Nephron progenitor cell (in vitro differentiated cells): ENCODE results near the gene CHD9NB.

Experiments
- DNase-seq: peaks from one replicate; pipeline ENCODE4 v3.0.0; 2021
- H3K27ac Mint-ChIP-seq: 2 replicates; pipeline ENCODE4 v1.8.0; 2021; ENCODE audit warnings: mild to moderate bottlenecking, moderate library complexity, mixed read lengths
- H3K27me3 Mint-ChIP-seq: 2 replicates; pipeline ENCODE4 v1.8.0; 2021; ENCODE audit warnings: mild to moderate bottlenecking, low read depth, mixed read lengths; ENCODE audit not compliant: poor library complexity
- H3K36me3 Mint-ChIP-seq: 2 replicates; pipeline ENCODE4 v1.8.0; 2021; ENCODE audit warnings: low read depth, mixed read lengths
- H3K4me1 Mint-ChIP-seq: 2 replicates; pipeline ENCODE4 v1.8.0; 2021; ENCODE audit warnings: mixed read lengths
- H3K4me3 Mint-ChIP-seq: 2 replicates; pipeline ENCODE4 v1.8.0; 2021; ENCODE audit warnings: mild to moderate bottlenecking, moderate library complexity, mixed read lengths
- H3K9me3 Mint-ChIP-seq: 2 replicates; pipeline ENCODE4 v1.8.0; 2021; ENCODE audit warnings: mild to moderate bottlenecking, moderate library complexity, mixed read lengths
- CTCF ChIP-seq: fragments of 200-600 bp; sonication (generic); IDR thresholded peaks from 2 replicates; pipeline ENCODE4 v1.5.0; 2021; ENCODE audit warnings: antibody characterized with exemption

Gene CHD9NB

GRCh38 chr16:53073022-53073421 lies 20.3 kb upstream of the CHD9NB start:
- no peak for TF ChIP-seq CTCF
- peaks cover 35% of the 10 kb centered on the region for H3K9me3 Mint-ChIP-seq
- peaks cover 53% of the 10 kb centered on the region for H3K36me3 Mint-ChIP-seq
- H3K4me3 Mint-ChIP-seq, result no peak overlapping the region
- H3K27me3 Mint-ChIP-seq, result no peaks in the 10 kb centered on the region
- no peak for DNase-seq
- peaks cover 16% of the 10 kb centered on the region for H3K4me1 Mint-ChIP-seq
- H3K27ac Mint-ChIP-seq, result no peak overlapping the region

- TF ChIP-seq CTCF, result no peak
- DNase-seq, result no peak
- peaks cover 46% of the 10 kb centered on the region for H3K36me3 Mint-ChIP-seq
- H3K27ac Mint-ChIP-seq, result peak overlapping the region; percentile 27
- H3K9me3 Mint-ChIP-seq, result peaks cover 30% of the 10 kb centered on the region
- H3K4me1 Mint-ChIP-seq, result peaks cover 11% of the 10 kb centered on the region
- H3K27me3 Mint-ChIP-seq, result no peaks in the 10 kb centered on the region
- no peak overlapping the region for H3K4me3 Mint-ChIP-seq
Observed at GRCh38 chr16:53071748-53072301, 19.1 kb upstream of the CHD9NB start.

- peaks cover 17% of the 10 kb centered on the region for H3K9me3 Mint-ChIP-seq
- no peak for TF ChIP-seq CTCF
- H3K36me3 Mint-ChIP-seq, result peaks cover 36% of the 10 kb centered on the region
Observed at GRCh38 chr16:53069772-53070171, 17.1 kb upstream of the CHD9NB start.

GRCh38 chr16:53068423-53068833 lies 15.7 kb upstream of the CHD9NB start:
- no peaks in the 10 kb centered on the region for H3K27me3 Mint-ChIP-seq
- peaks cover 30% of the 10 kb centered on the region for H3K4me1 Mint-ChIP-seq
- no peak for DNase-seq
- no peak for TF ChIP-seq CTCF
- H3K36me3 Mint-ChIP-seq, result peaks cover 24% of the 10 kb centered on the region
- H3K27ac Mint-ChIP-seq, result no peak overlapping the region
- no peak overlapping the region for H3K4me3 Mint-ChIP-seq
- H3K9me3 Mint-ChIP-seq, result peaks cover 4% of the 10 kb centered on the region

More at GRCh38 chr16:53069772-53070171, 17.1 kb upstream of the CHD9NB start:
- H3K4me1 Mint-ChIP-seq, result peaks cover 23% of the 10 kb centered on the region
- no peaks in the 10 kb centered on the region for H3K27me3 Mint-ChIP-seq
- no peak for DNase-seq
- H3K27ac Mint-ChIP-seq, result no peak overlapping the region
- no peak overlapping the region for H3K4me3 Mint-ChIP-seq

- Mint-ChIP-seq H3K4me3 (no peak overlapping the region), H3K9me3 (no peaks in the 10 kb centered on the region), H3K27me3 (no peaks in the 10 kb centered on the region), H3K27ac (no peak overlapping the region), H3K4me1 (peaks cover 30% of the 10 kb centered on the region), H3K36me3 (peaks cover 17% of the 10 kb centered on the region)
- TF ChIP-seq CTCF, result no peak
- no peak for DNase-seq
Observed at GRCh38 chr16:53067675-53068074, 15.0 kb upstream of the CHD9NB start.

GRCh38 chr16:53065461-53066061 lies 12.9 kb upstream of the CHD9NB start:
- TF ChIP-seq CTCF, result no peak
- no peaks in the 10 kb centered on the region for H3K27me3 Mint-ChIP-seq
- H3K4me3 Mint-ChIP-seq, result no peak overlapping the region
- peak overlapping the region; percentile 61 for H3K27ac Mint-ChIP-seq
- peaks cover 30% of the 10 kb centered on the region for H3K4me1 Mint-ChIP-seq
- H3K9me3 Mint-ChIP-seq, result no peaks in the 10 kb centered on the region
- DNase-seq, result no peak
- H3K36me3 Mint-ChIP-seq, result peaks cover 17% of the 10 kb centered on the region
